B cell (primary cell): Measurements from ENCODE around the gene NT5DC4.

ENCODE experiments used
- CTCF ChIP-seq: fragments of 200-600 bp; IDR thresholded peaks from one replicate; pipeline ENCODE4 v1.8.0; 2022; ENCODE audit warnings: antibody characterized with exemption, mild to moderate bottlenecking
- EZH2 ChIP-seq: IDR thresholded peaks from 2 replicates; pipeline ENCODE4 v1.6.1; 2012; ENCODE audit warnings: borderline replicate concordance, low read depth, mild to moderate bottlenecking, moderate library complexity, low read length; ENCODE audit not compliant: insufficient read depth, poor library complexity, severe bottlenecking

- TF ChIP-seq CTCF (no peak), EZH2 (no peak)
Observed at GRCh38 chr2:112730216-112730615, 9.4 kb downstream of the NT5DC4 start.
